Measurements from ENCODE around the gene GALR2. TPM values are rescaled to one million over a fixed set of nuclear protein-coding genes. Genes with fewer than 3 reads are reported as not detected.

GALR2 gene
- total RNA-seq, 1 donor from 2014 or later, result not detected

GRCh38 chr17:76119409-76120371 is 45.1 kb downstream of the GALR2 start:
- Mint-ChIP-seq H3K9me3 (ENCODE audit: unreplicated experiment) (no peaks in the 10 kb centered on the region), H3K36me3 (ENCODE audit: low read depth, unreplicated experiment) (no peaks in the 10 kb centered on the region), H3K4me3 (ENCODE audit: unreplicated experiment) (no peak overlapping the region), H3K27me3 (ENCODE audit: unreplicated experiment) (peaks cover 9% of the 10 kb centered on the region), H3K4me1 (ENCODE audit: unreplicated experiment) (peaks cover 16% of the 10 kb centered on the region), H3K27ac (ENCODE audit: unreplicated experiment) (no peak overlapping the region)
- TF ChIP-seq, protein P1, sequence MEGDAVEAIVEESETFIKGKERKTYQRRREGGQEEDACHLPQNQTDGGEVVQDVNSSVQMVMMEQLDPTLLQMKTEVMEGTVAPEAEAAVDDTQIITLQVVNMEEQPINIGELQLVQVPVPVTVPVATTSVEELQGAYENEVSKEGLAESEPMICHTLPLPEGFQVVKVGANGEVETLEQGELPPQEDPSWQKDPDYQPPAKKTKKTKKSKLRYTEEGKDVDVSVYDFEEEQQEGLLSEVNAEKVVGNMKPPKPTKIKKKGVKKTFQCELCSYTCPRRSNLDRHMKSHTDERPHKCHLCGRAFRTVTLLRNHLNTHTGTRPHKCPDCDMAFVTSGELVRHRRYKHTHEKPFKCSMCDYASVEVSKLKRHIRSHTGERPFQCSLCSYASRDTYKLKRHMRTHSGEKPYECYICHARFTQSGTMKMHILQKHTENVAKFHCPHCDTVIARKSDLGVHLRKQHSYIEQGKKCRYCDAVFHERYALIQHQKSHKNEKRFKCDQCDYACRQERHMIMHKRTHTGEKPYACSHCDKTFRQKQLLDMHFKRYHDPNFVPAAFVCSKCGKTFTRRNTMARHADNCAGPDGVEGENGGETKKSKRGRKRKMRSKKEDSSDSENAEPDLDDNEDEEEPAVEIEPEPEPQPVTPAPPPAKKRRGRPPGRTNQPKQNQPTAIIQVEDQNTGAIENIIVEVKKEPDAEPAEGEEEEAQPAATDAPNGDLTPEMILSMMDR (IDR thresholded peaks at IDR 0.05; ENCODE audit: unreplicated experiment), result no peak
- no peak for DNase-seq (ENCODE audit: low spot score)

- no peaks in the 10 kb centered on the region for H3K9me3 Mint-ChIP-seq (ENCODE audit: unreplicated experiment)
- peaks cover 16% of the 10 kb centered on the region for H3K4me1 Mint-ChIP-seq (ENCODE audit: unreplicated experiment)
- DNase-seq (ENCODE audit: low spot score), result no peak
- peak overlapping the region; percentile 6 for H3K27ac Mint-ChIP-seq (ENCODE audit: unreplicated experiment)
- H3K36me3 Mint-ChIP-seq (ENCODE audit: low read depth, unreplicated experiment), result no peaks in the 10 kb centered on the region
- no peak overlapping the region for H3K4me3 Mint-ChIP-seq (ENCODE audit: unreplicated experiment)
- peaks cover 9% of the 10 kb centered on the region for H3K27me3 Mint-ChIP-seq (ENCODE audit: unreplicated experiment)
- TF ChIP-seq, protein P1 (IDR thresholded peaks at IDR 0.05; ENCODE audit: unreplicated experiment), result no peak
These were observed 46.1 kb downstream of the GALR2 start for GRCh38 chr17:76120658-76121008.

DNA sequence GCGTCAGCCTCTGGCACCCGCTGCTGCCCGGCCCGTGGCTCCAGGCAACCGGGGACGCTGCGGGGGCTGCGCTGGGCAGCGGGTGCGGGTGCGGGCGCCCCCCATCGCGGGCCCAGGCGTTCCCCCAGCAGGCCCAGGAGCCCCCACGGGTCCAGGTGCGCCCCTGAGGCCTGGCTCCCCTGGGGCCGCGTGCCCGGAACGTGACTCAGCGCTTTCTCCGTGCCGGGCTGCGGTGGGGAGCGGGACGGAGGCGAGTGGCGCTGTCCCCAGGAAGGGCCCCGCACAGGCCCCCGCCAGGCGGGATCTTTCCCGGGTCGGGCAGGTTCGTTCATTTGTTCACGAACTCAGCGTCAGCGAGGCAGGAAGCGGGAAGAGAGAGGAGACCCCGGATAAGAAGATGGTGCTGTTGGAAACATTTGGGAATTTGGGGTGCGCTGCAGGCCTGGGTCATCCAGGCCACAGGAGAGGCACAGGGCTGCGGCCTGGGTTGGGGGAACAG is 47.4 kb downstream of the GALR2 start:
- Mint-ChIP-seq H3K4me1 (ENCODE audit: unreplicated experiment) (peaks cover 18% of the 10 kb centered on the region), H3K4me3 (ENCODE audit: unreplicated experiment) (no peak overlapping the region), H3K27ac (ENCODE audit: unreplicated experiment) (no peak overlapping the region), H3K36me3 (ENCODE audit: low read depth, unreplicated experiment) (no peaks in the 10 kb centered on the region), H3K9me3 (ENCODE audit: unreplicated experiment) (no peaks in the 10 kb centered on the region), H3K27me3 (ENCODE audit: unreplicated experiment) (peaks cover 9% of the 10 kb centered on the region)
- no peak for DNase-seq (ENCODE audit: low spot score)
- TF ChIP-seq, protein P1 (IDR thresholded peaks at IDR 0.05; ENCODE audit: unreplicated experiment), result no peak

DNA sequence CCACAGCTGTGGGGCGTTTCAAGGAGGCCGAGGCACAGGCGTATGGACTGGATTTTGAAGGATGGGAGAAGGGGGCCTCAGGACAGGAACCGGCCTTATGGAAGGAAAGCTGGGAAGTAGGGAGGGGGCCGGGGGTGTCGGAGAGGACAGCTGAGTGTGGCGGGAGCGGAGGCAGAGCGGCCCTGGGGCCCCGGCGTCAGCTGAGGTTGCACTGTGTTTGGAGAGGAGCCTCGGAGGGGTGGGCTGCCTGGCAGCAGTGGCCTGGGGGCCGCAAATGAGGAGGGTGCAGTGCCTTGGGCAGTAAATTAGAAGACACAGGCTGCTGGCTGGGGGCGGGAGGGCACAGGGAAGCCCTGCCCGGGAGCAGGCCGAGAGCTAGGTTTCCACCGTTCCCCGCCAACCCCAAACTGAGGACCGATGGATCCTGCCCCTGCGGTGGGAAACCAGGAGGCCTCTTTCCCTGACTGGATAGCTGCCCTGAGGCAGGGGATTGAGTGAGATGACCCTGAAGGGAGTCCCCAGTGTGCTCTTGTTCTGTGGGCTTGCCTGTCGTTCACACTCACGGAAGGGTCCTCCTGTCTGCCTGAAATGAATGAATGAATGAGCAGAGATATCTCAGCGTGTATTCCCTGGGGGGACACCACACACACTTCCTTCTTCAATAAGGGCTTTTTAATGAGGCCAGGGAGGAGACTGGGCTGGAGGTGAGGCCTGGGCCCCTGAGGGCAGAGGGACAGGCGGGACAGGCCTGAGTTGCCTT is 48.0 kb downstream of the GALR2 start:
- peak; percentile 4 for DNase-seq (ENCODE audit: low spot score)
- Mint-ChIP-seq H3K4me1 (ENCODE audit: unreplicated experiment) (peaks cover 22% of the 10 kb centered on the region), H3K36me3 (ENCODE audit: low read depth, unreplicated experiment) (no peaks in the 10 kb centered on the region), H3K27ac (ENCODE audit: unreplicated experiment) (no peak overlapping the region), H3K27me3 (ENCODE audit: unreplicated experiment) (peaks cover 9% of the 10 kb centered on the region), H3K9me3 (ENCODE audit: unreplicated experiment) (no peaks in the 10 kb centered on the region), H3K4me3 (ENCODE audit: unreplicated experiment) (no peak overlapping the region)
- TF ChIP-seq, protein P1 (IDR thresholded peaks at IDR 0.05; ENCODE audit: unreplicated experiment), result no peak

Data from endothelial cell (in vitro differentiated cells).